ENCODE measurements around the gene DCST2. TPM values are rescaled to one million over a fixed set of nuclear protein-coding genes. Genes with fewer than 3 reads are reported as not detected.

Gene DCST2
- polyA plus RNA-seq, 1 donor from 2014 or later, result 1.8 TPM

DNA sequence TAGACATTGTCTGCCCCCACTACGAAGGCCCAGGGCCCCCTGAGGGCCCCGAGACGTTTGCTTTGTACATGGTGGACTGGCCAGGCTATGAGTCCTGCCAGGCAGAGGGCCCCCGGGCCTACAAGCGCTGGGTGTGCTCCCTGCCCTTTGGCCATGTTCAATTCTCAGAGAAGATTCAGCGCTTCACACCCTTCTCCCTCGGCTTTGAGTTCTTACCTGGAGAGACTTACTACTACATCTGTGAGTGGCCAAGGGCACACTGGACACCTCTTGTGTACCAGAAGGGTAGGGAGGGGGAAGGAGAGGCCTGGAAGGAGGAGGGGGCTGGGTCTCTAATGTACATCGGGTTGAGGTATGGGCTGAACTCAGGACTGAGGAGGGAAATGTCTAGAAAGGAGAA, 33.2 kb upstream of the DCST2 start:
- Histone ChIP-seq H3K9me3 (ENCODE audit: low read length) (no peaks in the 10 kb centered on the region), H4K20me1 (ENCODE audit: insufficient read depth) (no peaks in the 10 kb centered on the region), H3K27ac (ENCODE audit: low read length) (no peak overlapping the region), H2AFZ (ENCODE audit: low read depth, low read length) (no peak overlapping the region), H3K4me3 (ENCODE audit: low read length) (no peak overlapping the region), H3K9ac (ENCODE audit: low read length) (no peak overlapping the region), H3K27me3 (ENCODE audit: insufficient read depth, low read depth, low read length) (no peaks in the 10 kb centered on the region), H3K79me2 (replicated peaks; ENCODE audit: insufficient read depth, low read length) (peaks cover 8% of the 10 kb centered on the region), H3K9me2 (ENCODE audit: insufficient read depth, low read length) (no peaks in the 10 kb centered on the region), H3K4me2 (ENCODE audit: low read length) (no peak overlapping the region), H3F3A (ENCODE audit: insufficient read depth, low read length, poor library complexity, severe bottlenecking) (no peaks in the 10 kb centered on the region), H3K36me3 (ENCODE audit: insufficient read depth, low read length) (no peaks in the 10 kb centered on the region)
- TF ChIP-seq POLR2AphosphoS5 (IDR thresholded peaks at IDR 0.05) (no peak), EZH2 (IDR thresholded peaks at IDR 0.05; ENCODE audit: borderline replicate concordance, insufficient read depth, low read length, poor library complexity, severe bottlenecking) (no peak), SMC3 (conservative IDR thresholded peaks at IDR 0.05; ENCODE audit: poor library complexity) (no peak), MXI1 (conservative IDR thresholded peaks at IDR 0.05; ENCODE audit: poor library complexity, severe bottlenecking) (no peak), EP300 (conservative IDR thresholded peaks at IDR 0.05; ENCODE audit: poor library complexity, severe bottlenecking) (no peak), TAF1 (IDR thresholded peaks at IDR 0.05; ENCODE audit: low read depth) (no peak), RAD21 (conservative IDR thresholded peaks at IDR 0.05) (no peak)
- TF ChIP-seq, protein P1, sequence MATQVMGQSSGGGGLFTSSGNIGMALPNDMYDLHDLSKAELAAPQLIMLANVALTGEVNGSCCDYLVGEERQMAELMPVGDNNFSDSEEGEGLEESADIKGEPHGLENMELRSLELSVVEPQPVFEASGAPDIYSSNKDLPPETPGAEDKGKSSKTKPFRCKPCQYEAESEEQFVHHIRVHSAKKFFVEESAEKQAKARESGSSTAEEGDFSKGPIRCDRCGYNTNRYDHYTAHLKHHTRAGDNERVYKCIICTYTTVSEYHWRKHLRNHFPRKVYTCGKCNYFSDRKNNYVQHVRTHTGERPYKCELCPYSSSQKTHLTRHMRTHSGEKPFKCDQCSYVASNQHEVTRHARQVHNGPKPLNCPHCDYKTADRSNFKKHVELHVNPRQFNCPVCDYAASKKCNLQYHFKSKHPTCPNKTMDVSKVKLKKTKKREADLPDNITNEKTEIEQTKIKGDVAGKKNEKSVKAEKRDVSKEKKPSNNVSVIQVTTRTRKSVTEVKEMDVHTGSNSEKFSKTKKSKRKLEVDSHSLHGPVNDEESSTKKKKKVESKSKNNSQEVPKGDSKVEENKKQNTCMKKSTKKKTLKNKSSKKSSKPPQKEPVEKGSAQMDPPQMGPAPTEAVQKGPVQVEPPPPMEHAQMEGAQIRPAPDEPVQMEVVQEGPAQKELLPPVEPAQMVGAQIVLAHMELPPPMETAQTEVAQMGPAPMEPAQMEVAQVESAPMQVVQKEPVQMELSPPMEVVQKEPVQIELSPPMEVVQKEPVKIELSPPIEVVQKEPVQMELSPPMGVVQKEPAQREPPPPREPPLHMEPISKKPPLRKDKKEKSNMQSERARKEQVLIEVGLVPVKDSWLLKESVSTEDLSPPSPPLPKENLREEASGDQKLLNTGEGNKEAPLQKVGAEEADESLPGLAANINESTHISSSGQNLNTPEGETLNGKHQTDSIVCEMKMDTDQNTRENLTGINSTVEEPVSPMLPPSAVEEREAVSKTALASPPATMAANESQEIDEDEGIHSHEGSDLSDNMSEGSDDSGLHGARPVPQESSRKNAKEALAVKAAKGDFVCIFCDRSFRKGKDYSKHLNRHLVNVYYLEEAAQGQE (IDR thresholded peaks at IDR 0.05; ENCODE audit: borderline replicate concordance), result no peak
- TF ChIP-seq, protein P2, sequence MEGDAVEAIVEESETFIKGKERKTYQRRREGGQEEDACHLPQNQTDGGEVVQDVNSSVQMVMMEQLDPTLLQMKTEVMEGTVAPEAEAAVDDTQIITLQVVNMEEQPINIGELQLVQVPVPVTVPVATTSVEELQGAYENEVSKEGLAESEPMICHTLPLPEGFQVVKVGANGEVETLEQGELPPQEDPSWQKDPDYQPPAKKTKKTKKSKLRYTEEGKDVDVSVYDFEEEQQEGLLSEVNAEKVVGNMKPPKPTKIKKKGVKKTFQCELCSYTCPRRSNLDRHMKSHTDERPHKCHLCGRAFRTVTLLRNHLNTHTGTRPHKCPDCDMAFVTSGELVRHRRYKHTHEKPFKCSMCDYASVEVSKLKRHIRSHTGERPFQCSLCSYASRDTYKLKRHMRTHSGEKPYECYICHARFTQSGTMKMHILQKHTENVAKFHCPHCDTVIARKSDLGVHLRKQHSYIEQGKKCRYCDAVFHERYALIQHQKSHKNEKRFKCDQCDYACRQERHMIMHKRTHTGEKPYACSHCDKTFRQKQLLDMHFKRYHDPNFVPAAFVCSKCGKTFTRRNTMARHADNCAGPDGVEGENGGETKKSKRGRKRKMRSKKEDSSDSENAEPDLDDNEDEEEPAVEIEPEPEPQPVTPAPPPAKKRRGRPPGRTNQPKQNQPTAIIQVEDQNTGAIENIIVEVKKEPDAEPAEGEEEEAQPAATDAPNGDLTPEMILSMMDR (IDR thresholded peaks at IDR 0.05; ENCODE audit: poor library complexity, severe bottlenecking), result no peak

DNA sequence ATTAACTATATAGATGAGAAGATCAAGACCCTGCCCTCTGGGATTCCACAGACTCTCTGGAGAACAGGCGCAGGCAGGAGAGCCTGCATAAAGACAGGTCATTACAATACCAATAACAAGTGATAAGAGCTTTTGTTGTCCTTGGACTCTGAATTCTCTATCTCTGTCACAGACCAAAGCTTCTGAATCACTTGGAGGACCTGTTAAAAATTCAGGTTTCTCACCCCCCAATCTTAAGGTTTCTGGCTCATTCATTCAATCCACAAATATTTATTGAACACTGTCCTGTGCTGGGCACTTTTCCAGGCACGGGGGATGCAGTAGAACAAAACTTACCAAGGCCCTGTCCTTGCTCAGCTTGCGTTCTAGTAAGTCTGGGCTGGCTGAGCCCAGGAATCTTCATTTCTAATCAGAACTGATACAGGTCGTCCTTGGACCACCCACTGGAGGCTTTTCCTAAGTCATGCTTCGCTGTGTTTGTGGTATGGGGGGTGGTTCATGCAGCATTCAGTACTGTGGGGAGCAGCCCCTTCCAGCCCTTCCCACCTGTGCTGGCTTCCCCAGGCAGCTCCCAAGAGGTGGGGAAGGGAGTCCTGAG, 31.4 kb upstream of the DCST2 start:
- H3K4me2 ChIP-seq (ENCODE audit: low read length), result no peak overlapping the region
- no peaks in the 10 kb centered on the region for H3K27me3 ChIP-seq (ENCODE audit: insufficient read depth, low read depth, low read length)
- peaks cover 8% of the 10 kb centered on the region for H3K79me2 ChIP-seq (replicated peaks; ENCODE audit: insufficient read depth, low read length)
- H3K27ac ChIP-seq (ENCODE audit: low read length), result no peak overlapping the region
- H2AFZ ChIP-seq (ENCODE audit: low read depth, low read length), result no peak overlapping the region
- no peak overlapping the region for H3K4me3 ChIP-seq (ENCODE audit: low read length)
- no peaks in the 10 kb centered on the region for H3K9me3 ChIP-seq (ENCODE audit: low read length)
- H3K36me3 ChIP-seq (ENCODE audit: insufficient read depth, low read length), result no peaks in the 10 kb centered on the region
- no peaks in the 10 kb centered on the region for H3K9me2 ChIP-seq (ENCODE audit: insufficient read depth, low read length)
- TF ChIP-seq TAF1 (IDR thresholded peaks at IDR 0.05; ENCODE audit: low read depth) (no peak), EZH2 (IDR thresholded peaks at IDR 0.05; ENCODE audit: borderline replicate concordance, insufficient read depth, low read length, poor library complexity, severe bottlenecking) (no peak), RAD21 (conservative IDR thresholded peaks at IDR 0.05) (no peak)
- TF ChIP-seq, protein P1 (IDR thresholded peaks at IDR 0.05; ENCODE audit: borderline replicate concordance), result no peak
- H3F3A ChIP-seq (ENCODE audit: insufficient read depth, low read length, poor library complexity, severe bottlenecking), result no peaks in the 10 kb centered on the region
- H4K20me1 ChIP-seq (ENCODE audit: insufficient read depth), result no peaks in the 10 kb centered on the region
- no peak overlapping the region for H3K9ac ChIP-seq (ENCODE audit: low read length)

Measured in neural cell (in vitro differentiated cells).